Heart left ventricle (tissue), 16 donors: Measurements from ENCODE around the gene TMEM31. TPM values are rescaled to one million over a fixed set of nuclear protein-coding genes. Genes with fewer than 3 reads are reported as not detected.

Source experiments
- ATAC-seq, 4 donors: fragments of 200-7000 bp; cut with Tn5 transposase; one replicate each; pipeline ENCODE4 v1.9.1; 2020 to 2022; ENCODE audit warnings: moderate library complexity in 4 of 4, mild to moderate bottlenecking in 3 of 4, moderate number of reproducible peaks in 1 of 4
- DNase-seq, 5 donors: peaks; one replicate each; pipeline ENCODE4 v3.0.0-alpha.2; 2020
- H3K27ac ChIP-seq, 12 donors: fragments of 200-600 bp; sonication (generic) in 4 of 12; one replicate each; pipeline versions ENCODE4 v1.5.0 to v1.8.0; 2016 to 2022; ENCODE audit warnings: mild to moderate bottlenecking in 2 of 12
- H3K27me3 ChIP-seq, 9 donors: fragments of 200-600 bp; sonication (generic) in 2 of 9; one replicate each; pipeline versions ENCODE4 v1.5.1 to v1.8.0; 2016 to 2022; ENCODE audit warnings: mild to moderate bottlenecking in 3 of 9
- H3K36me3 ChIP-seq, 9 donors: fragments of 200-600 bp; sonication (generic) in 2 of 9; one replicate each; pipeline versions ENCODE4 v1.5.0 to v1.8.0; 2018 to 2022; ENCODE audit warnings: mild to moderate bottlenecking in 2 of 9
- H3K4me1 ChIP-seq, 12 donors: fragments of 200-600 bp; sonication (generic) in 4 of 12; one replicate each; pipeline versions ENCODE4 v1.5.0 to v1.8.0; 2016 to 2022; ENCODE audit warnings: mild to moderate bottlenecking in 3 of 12
- H3K4me3 ChIP-seq, 12 donors: fragments of 200-600 bp; sonication (generic) in 4 of 12; one replicate each; pipeline versions ENCODE4 v1.5.0 to v1.8.0; 2017 to 2022; ENCODE audit warnings: mild to moderate bottlenecking in 9 of 12, moderate library complexity in 4 of 12
- H3K9me3 ChIP-seq, 12 donors: fragments of 200-600 bp; sonication (generic) in 4 of 12; one replicate each; pipeline versions ENCODE4 v1.5.0 to v1.8.0; 2016 to 2022; ENCODE audit warnings: mild to moderate bottlenecking in 1 of 12
- POLR2A ChIP-seq, 2 donors: fragments of 450-650 bp; IDR thresholded peaks; one replicate each; pipeline ENCODE4 v1.6.1; 2017; ENCODE audit warnings: antibody characterized with exemption in 2 of 2, mild to moderate bottlenecking in 2 of 2, moderate library complexity in 2 of 2
- WGBS, 4 donors: extraction: QIAGEN DNeasy Blood & Tissue Kit in 2 of 4; methylation state at CpG; one replicate each; pipeline versions ENCODE4 v1.1.5 to v1.1.7; 2013 to 2018; 5-methylcytosine and 5-hydroxymethylcytosine counted together
- intact Hi-C, 10 donors: fragments of 100-400 bp; cut with DNase I; formaldehyde crosslinking; loops; one replicate each; pipeline versions ENCODE4 v1.11.1 to v1.14.2; 2022
- polyA plus RNA-seq, 2 donors: library from polyadenylated mRNA; stranded (reverse); fragments of 200-250 nt; gene quantifications; one replicate each; pipeline ENCODE4 v1.2.3, GENCODE V29; 2013
- total RNA-seq, 9 donors: library from RNA; depleted of rRNA in 2 of 9; stranded (reverse); fragments of >200 nt in 2 of 9; fragmentation: NEBNext Ultra II Directional in 3 of 9; extraction: Animal tissue kit (Norgen Biotek cat#: 25700) in 3 of 9; gene quantifications; one replicate each; pipeline versions ENCODE4 v1.1.0 to v1.2.4, GENCODE V29; 2016 to 2023
- TF ChIP-seq, protein P1 (sequence below), 12 donors: fragments of 200-600 bp; sonication (generic) in 4 of 12; IDR thresholded peaks; one replicate each; pipeline versions ENCODE4 v1.5.0 to v1.8.0; 2018 to 2022; ENCODE audit warnings: antibody characterized with exemption in 12 of 12, mild to moderate bottlenecking in 5 of 12
- donor health status: ischemic (EF 13 %, LVEDD 7.1; RV severe dilation, severe dysfunction).
- donor health status: healthy with polysubstance abuse.
- donor health status: DM: no; HTN: yes; CAD: no.
- donor health status: DM: no; HTN: no; CAD: no.
- donor health status: ischemic (EF 25% LVEDD 6.9; RV normal size, moderate dysfunction).
- donor health status: ischemic (EF 25% LVEDD 5.7; RV mildly dilated, moderate dysfunction).
- donor health status: healthy.
- donor health status: DM: yes; HTN: yes; CAD: no.
- donor health status: ischemic (EF 35%, LVEDD 5.7; RV mildly dilated, moderate dysfunction).
- donor health status: nonischemic (EF 11% LVEDD 7.7; RV severe dilation, severe dysfunction).
- donor health status: DM: yes; HTN: yes; CAD: no.
- donor health status: PGD.
- donor health status: ischemic (EF 29% LVEDD 5.4; RV normal size, mild dysfunction).
- donor health status: nonischemic (EF 23%, LVEDD 6.1; RV moderate dilation, normal function).

Gene TMEM31
- total and polyA plus RNA-seq, 11 donors, result 0.38 TPM; not detected in 10

DNA sequence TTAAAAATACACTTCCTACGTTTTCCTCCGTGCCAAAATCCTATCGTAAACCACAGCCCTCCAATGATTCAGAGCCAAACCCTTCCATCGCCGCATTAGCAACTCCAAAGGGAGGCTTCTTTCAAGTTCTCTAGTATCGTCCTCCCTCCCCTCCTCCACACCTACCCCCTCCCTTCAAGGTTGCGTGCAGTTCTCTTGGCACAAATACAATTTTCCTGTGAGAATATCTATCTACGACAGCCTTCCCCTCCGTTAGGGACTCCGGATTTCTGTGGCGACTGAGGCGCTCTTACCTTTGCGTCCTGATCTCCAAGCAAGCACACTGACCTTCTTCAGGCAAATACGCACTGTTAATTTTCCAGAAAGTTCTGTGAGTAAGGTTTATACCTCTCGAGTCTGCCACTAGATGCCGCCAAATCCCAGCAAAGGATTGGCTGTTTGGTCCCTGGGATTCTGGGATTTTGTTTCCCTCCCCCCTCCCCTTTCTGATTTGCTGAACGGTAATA is 23.0 kb upstream of the TMEM31 start:
- Histone ChIP-seq H3K4me3 (peak overlapping the region in 11 of 12 donors; percentile 52 to 96 (median 69)), H3K36me3 (peaks cover 0 to 24% (median 15%) of the 10 kb centered on the region in 9 donors), H3K4me1 (peaks cover 0 to 26% (median 2%) of the 10 kb centered on the region in 12 donors), H3K27ac (peak overlapping the region; percentile 92 to 99 (median 97)), H3K9me3 (no peaks in the 10 kb centered on the region), H3K27me3 (peaks cover 0 to 7% (median 0%) of the 10 kb centered on the region in 9 donors)
- 0 to 19% (median 7%) methylated on average over 17 of the region's 17 CpGs for WGBS, 4 donors
- peak; percentile 37 to 75 (median 68) for DNase-seq
- ATAC-seq, result peak in 3 of 4 donors; percentile 4 to 37 (median 22)
- TF ChIP-seq, protein P1, sequence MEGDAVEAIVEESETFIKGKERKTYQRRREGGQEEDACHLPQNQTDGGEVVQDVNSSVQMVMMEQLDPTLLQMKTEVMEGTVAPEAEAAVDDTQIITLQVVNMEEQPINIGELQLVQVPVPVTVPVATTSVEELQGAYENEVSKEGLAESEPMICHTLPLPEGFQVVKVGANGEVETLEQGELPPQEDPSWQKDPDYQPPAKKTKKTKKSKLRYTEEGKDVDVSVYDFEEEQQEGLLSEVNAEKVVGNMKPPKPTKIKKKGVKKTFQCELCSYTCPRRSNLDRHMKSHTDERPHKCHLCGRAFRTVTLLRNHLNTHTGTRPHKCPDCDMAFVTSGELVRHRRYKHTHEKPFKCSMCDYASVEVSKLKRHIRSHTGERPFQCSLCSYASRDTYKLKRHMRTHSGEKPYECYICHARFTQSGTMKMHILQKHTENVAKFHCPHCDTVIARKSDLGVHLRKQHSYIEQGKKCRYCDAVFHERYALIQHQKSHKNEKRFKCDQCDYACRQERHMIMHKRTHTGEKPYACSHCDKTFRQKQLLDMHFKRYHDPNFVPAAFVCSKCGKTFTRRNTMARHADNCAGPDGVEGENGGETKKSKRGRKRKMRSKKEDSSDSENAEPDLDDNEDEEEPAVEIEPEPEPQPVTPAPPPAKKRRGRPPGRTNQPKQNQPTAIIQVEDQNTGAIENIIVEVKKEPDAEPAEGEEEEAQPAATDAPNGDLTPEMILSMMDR (IDR thresholded peaks at IDR 0.05), result peak; percentile 25 to 71 (median 56)
- TF ChIP-seq POLR2A (IDR thresholded peaks at IDR 0.05), result no peak
- intact Hi-C loops, result loop anchor here in 7 of 10 donors (1.0 to 10.0 kb wide), 12 partner anchors 53 to 477 kb away; partner anchors contain the start of genes TCEAL1 (in 3 of the 7), FAM199X (in 2 of the 7), TCEAL4 (in 2 of the 7) and SLC25A53 (in 1 of the 7)

GRCh38 chrX:103688946-103689345 is 21.8 kb upstream of the TMEM31 start:
- DNase-seq (no peak), ATAC-seq (no peak)
- H3K4me1 ChIP-seq, result peaks cover 0 to 25% (median 2%) of the 10 kb centered on the region in 12 donors
- intact Hi-C loops, result loop anchor here in 7 of 10 donors (1.0 to 10.0 kb wide), 11 partner anchors 54 to 476 kb away; partner anchors contain the start of genes FAM199X (in 2 of the 7), TCEAL4 (in 2 of the 7), SLC25A53 (in 1 of the 7) and TCEAL1 (in 1 of the 7)
- H3K4me3 ChIP-seq, result no peak overlapping the region
- H3K27ac ChIP-seq, result peak overlapping the region in 3 of 12 donors; percentile 92 to 99 (median 92)
- H3K27me3 ChIP-seq, result peaks cover 0 to 10% (median 0%) of the 10 kb centered on the region in 9 donors
- peaks cover 0 to 12% (median 3%) of the 10 kb centered on the region in 9 donors for H3K36me3 ChIP-seq
- no peaks in the 10 kb centered on the region for H3K9me3 ChIP-seq
- 33 to 39% (median 37%) methylated on average over 4 of the region's 4 CpGs for WGBS, 4 donors
- no peak for TF ChIP-seq POLR2A (IDR thresholded peaks at IDR 0.05)
- TF ChIP-seq, protein P1 (IDR thresholded peaks at IDR 0.05), result peak; percentile 49 to 70 (median 62)

- 73 to 98% (median 88%) methylated on average over 1 of the region's 1 CpG for WGBS, 4 donors
- intact Hi-C loops, result loop anchor here in 4 of 10 donors (1.0 to 5.0 kb wide), 3 partner anchors 81 to 126 kb away; no protein-coding TSS in a partner anchor
Observed at GRCh38 chrX:103691059-103691458, 19.6 kb upstream of the TMEM31 start.

GRCh38 chrX:103697687-103698086 is 13.0 kb upstream of the TMEM31 start:
- Histone ChIP-seq H3K4me1 (no peaks in the 10 kb centered on the region), H3K27me3 (peaks cover 0 to 16% (median 0%) of the 10 kb centered on the region in 9 donors), H3K27ac (no peak overlapping the region), H3K9me3 (no peaks in the 10 kb centered on the region), H3K36me3 (no peaks in the 10 kb centered on the region), H3K4me3 (no peak overlapping the region)
- intact Hi-C loops, result no loop called here
- no peak for TF ChIP-seq POLR2A (IDR thresholded peaks at IDR 0.05)
- TF ChIP-seq, protein P1 (IDR thresholded peaks at IDR 0.05), result no peak
- no peak for ATAC-seq
- DNase-seq, result no peak

More at GRCh38 chrX:103691059-103691458, 19.6 kb upstream of the TMEM31 start:
- no peak for ATAC-seq
- no peak for DNase-seq
- no peaks in the 10 kb centered on the region for H3K9me3 ChIP-seq
- H3K4me3 ChIP-seq, result no peak overlapping the region
- no peak overlapping the region for H3K27ac ChIP-seq
- TF ChIP-seq POLR2A (IDR thresholded peaks at IDR 0.05), result no peak
- TF ChIP-seq, protein P1 (IDR thresholded peaks at IDR 0.05), result no peak
- H3K27me3 ChIP-seq, result peaks cover 0 to 15% (median 0%) of the 10 kb centered on the region in 9 donors
- peaks cover 0 to 8% (median 0%) of the 10 kb centered on the region in 12 donors for H3K4me1 ChIP-seq
- no peaks in the 10 kb centered on the region for H3K36me3 ChIP-seq
